Panc1 (cell line): ENCODE measurements around the gene FAM204A. TPM values are rescaled to one million over a fixed set of nuclear protein-coding genes. Genes with fewer than 3 reads are reported as not detected.

Experiments used
- ATAC-seq: fragments of 200-7000 bp; cut with Tn5 transposase; 2 replicates; pipeline ENCODE4 v1.9.1; 2020; ENCODE audit warnings: mild to moderate bottlenecking, moderate library complexity
- BruUV-seq: library from RNA; stranded (reverse); fragments of 400-500 nt; replicated peaks from 2 replicates; lab custom pipeline; 2021; lab: Mats Ljungman, UMichigan
- CTCF ChIA-PET: fragments of 300-600 bp; sonication (Branson Sonifier 250); formaldehyde crosslinking; loops from one replicate; lab custom pipeline; 2022; ENCODE audit warnings: antibody characterized with exemption; lab: Charles Lee
- POLR2A ChIA-PET: fragments of 300-600 bp; sonication (Branson Sonifier 250); formaldehyde crosslinking; loops from one replicate; lab custom pipeline; 2022; ENCODE audit warnings: antibody characterized with exemption; lab: Charles Lee
- DNase-seq: peaks from one replicate; pipeline ENCODE4 v3.0.0-alpha.2; 2010; ENCODE audit warnings: low read depth, low spot score
- H3K27ac ChIP-seq: 2 replicates; pipeline ENCODE4 v1.5.1; 2011; ENCODE audit warnings: mild to moderate bottlenecking, low read length, inconsistent platforms
- H3K27me3 ChIP-seq: fragments of 200-500 bp; sonication (Bioruptor generic); 2 replicates; pipeline ENCODE4 v1.6.0; 2014; ENCODE audit warnings: low read length, inconsistent platforms; ENCODE audit not compliant: control insufficient read depth, insufficient read depth
- H3K36me3 ChIP-seq: fragments of 200-500 bp; sonication (Bioruptor generic); 2 replicates; pipeline ENCODE4 v1.5.1; 2014; ENCODE audit warnings: inconsistent platforms, mild to moderate bottlenecking, low read length, moderate library complexity; ENCODE audit not compliant: control insufficient read depth, insufficient read depth
- H3K4me1 ChIP-seq: 2 replicates; pipeline ENCODE4 v1.5.1; 2011; ENCODE audit warnings: inconsistent platforms, mild to moderate bottlenecking, low read length, moderate library complexity; ENCODE audit not compliant: control insufficient read depth, insufficient read depth
- H3K4me3 ChIP-seq, 2 experiments: 2 replicates each; pipeline ENCODE4 v1.5.1; 2011 to 2012; ENCODE audit warnings: low read depth in 2 of 2, low read length in 2 of 2, mild to moderate bottlenecking in 2 of 2, inconsistent platforms in 1 of 2, moderate library complexity in 1 of 2
- H3K9me3 ChIP-seq: fragments of 200-500 bp; sonication (Bioruptor generic); 2 replicates; pipeline ENCODE4 v1.5.1; 2014; ENCODE audit warnings: low read depth, mild to moderate bottlenecking, inconsistent platforms, low read length, moderate library complexity; ENCODE audit not compliant: control insufficient read depth, insufficient read depth
- POLR2AphosphoS5 ChIP-seq: IDR thresholded peaks from 2 replicates; pipeline ENCODE4 v1.6.1; 2012; ENCODE audit warnings: mild to moderate bottlenecking, low read depth, low read length, moderate library complexity
- SIN3A ChIP-seq: IDR thresholded peaks from 2 replicates; pipeline ENCODE4 v1.6.1; 2012; ENCODE audit warnings: low read depth, mild to moderate bottlenecking, low read length, moderate library complexity, borderline replicate concordance; ENCODE audit not compliant: insufficient read depth
- TCF7L2 ChIP-seq: IDR thresholded peaks from 2 replicates; pipeline ENCODE4 v1.6.1; 2011; ENCODE audit warnings: mild to moderate bottlenecking, low read depth, low read length, inconsistent platforms
- in situ Hi-C: cut with HindIII; loops from 2 replicates; pipeline ENCODE4 v1.10.0; 2016; ENCODE audit warnings: low sequenced_read_pairs, low pct_unique_long_range_greater_than_20kb
- intact Hi-C: fragments of 100-400 bp; cut with micrococcal nuclease; formaldehyde crosslinking; loops from one replicate; pipeline ENCODE4 v1.10.0; 2022; ENCODE audit not compliant: unreplicated experiment
- total RNA-seq: library from RNA; stranded (reverse); gene quantifications from one replicate; pipeline ENCODE4 v1.2.1, GENCODE V29; 2021; ENCODE audit not compliant: unreplicated experiment
- TF ChIP-seq, protein P1 (sequence below): fragments of 450-650 bp; IDR thresholded peaks from 2 replicates; pipeline ENCODE4 v1.5.1; 2017; ENCODE audit warnings: mild to moderate bottlenecking
- TF ChIP-seq, protein P2 (sequence below), 2 experiments: IDR thresholded peaks; 2 replicates each; pipeline ENCODE4 v1.6.1; 2011 to 2012; ENCODE audit warnings: low read depth in 2 of 2, control low read depth in 1 of 2, low read length in 1 of 2, mild to moderate bottlenecking in 1 of 2, moderate library complexity in 1 of 2; ENCODE audit not compliant: insufficient read depth in 1 of 2

Gene FAM204A
- total RNA-seq, 1 experiment from 2014 or later = 69.1 TPM

DNA sequence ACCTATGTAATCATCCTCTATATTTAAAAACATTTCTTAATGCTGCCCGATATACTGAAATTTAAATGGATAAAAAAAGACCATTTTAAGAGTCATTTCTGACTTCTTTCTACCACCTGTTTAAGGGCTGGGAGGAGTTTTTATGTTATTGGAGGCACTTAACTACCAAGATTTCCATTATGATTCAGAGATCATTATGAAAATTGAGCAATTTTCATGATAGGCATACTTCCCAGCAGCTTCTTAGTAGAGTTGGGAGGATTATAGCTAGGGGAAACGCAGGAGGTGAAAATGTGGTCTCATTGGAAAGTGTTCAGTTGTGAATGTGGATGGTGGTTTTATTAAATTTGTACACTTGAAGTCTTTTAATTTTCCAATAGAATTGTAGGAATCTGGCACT lies 28.4 kb upstream of the FAM204A start:
- ATAC-seq (no peak), DNase-seq (no peak)
- BruUV-seq = no TSS peak
- ChIA-PET CTCF (no interaction called here), POLR2A (no interaction called here)
- in situ Hi-C loops (no loop called here), intact Hi-C loops (no loop called here)
- no peak for TF ChIP-seq SIN3A
- TF ChIP-seq TCF7L2 = no peak
- TF ChIP-seq, protein P1, sequence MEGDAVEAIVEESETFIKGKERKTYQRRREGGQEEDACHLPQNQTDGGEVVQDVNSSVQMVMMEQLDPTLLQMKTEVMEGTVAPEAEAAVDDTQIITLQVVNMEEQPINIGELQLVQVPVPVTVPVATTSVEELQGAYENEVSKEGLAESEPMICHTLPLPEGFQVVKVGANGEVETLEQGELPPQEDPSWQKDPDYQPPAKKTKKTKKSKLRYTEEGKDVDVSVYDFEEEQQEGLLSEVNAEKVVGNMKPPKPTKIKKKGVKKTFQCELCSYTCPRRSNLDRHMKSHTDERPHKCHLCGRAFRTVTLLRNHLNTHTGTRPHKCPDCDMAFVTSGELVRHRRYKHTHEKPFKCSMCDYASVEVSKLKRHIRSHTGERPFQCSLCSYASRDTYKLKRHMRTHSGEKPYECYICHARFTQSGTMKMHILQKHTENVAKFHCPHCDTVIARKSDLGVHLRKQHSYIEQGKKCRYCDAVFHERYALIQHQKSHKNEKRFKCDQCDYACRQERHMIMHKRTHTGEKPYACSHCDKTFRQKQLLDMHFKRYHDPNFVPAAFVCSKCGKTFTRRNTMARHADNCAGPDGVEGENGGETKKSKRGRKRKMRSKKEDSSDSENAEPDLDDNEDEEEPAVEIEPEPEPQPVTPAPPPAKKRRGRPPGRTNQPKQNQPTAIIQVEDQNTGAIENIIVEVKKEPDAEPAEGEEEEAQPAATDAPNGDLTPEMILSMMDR = no peak
- TF ChIP-seq, protein P2, sequence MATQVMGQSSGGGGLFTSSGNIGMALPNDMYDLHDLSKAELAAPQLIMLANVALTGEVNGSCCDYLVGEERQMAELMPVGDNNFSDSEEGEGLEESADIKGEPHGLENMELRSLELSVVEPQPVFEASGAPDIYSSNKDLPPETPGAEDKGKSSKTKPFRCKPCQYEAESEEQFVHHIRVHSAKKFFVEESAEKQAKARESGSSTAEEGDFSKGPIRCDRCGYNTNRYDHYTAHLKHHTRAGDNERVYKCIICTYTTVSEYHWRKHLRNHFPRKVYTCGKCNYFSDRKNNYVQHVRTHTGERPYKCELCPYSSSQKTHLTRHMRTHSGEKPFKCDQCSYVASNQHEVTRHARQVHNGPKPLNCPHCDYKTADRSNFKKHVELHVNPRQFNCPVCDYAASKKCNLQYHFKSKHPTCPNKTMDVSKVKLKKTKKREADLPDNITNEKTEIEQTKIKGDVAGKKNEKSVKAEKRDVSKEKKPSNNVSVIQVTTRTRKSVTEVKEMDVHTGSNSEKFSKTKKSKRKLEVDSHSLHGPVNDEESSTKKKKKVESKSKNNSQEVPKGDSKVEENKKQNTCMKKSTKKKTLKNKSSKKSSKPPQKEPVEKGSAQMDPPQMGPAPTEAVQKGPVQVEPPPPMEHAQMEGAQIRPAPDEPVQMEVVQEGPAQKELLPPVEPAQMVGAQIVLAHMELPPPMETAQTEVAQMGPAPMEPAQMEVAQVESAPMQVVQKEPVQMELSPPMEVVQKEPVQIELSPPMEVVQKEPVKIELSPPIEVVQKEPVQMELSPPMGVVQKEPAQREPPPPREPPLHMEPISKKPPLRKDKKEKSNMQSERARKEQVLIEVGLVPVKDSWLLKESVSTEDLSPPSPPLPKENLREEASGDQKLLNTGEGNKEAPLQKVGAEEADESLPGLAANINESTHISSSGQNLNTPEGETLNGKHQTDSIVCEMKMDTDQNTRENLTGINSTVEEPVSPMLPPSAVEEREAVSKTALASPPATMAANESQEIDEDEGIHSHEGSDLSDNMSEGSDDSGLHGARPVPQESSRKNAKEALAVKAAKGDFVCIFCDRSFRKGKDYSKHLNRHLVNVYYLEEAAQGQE (IDR thresholded peaks at IDR 0.05; ENCODE audit: insufficient read depth in 1 of 2, low read depth in 2 of 2, low read length in 1 of 2) = no peak
- TF ChIP-seq POLR2AphosphoS5 = no peak
- H3K9me3 ChIP-seq = no peaks in the 10 kb centered on the region
- H3K27me3 ChIP-seq = peaks cover 14% of the 10 kb centered on the region
- H3K4me1 ChIP-seq = no peaks in the 10 kb centered on the region
- H3K27ac ChIP-seq = no peak overlapping the region
- no peak overlapping the region for H3K4me3 ChIP-seq
- H3K36me3 ChIP-seq = no peaks in the 10 kb centered on the region

DNA sequence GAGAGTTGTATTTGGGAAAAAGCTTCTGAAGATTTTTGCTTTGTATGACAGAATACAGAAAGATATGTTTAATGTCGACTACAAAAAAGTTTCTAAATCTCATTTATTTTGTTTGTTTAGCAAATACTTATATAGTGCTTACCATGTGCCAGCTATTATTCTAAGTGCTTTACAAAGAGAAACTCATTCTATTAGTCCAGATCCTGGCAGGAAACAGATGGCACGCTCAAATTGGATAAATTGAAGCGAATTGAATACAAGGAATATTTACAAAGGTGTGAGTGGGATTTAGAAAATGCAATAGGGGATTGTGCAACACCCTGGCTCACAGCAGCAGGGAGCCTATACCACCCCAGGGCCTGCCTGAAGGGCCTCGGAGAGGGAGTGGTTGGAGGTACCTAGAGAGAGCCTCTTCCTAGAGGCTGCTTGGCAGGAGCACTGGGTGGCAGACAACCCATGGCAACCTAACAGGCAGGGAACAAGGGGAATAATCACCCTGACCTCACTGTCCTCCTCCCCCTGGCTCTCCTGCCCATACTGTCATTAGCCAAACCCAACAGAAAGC lies 27.6 kb upstream of the FAM204A start:
- POLR2A ChIA-PET = no interaction called here
- in situ Hi-C loops = no loop called here
- BruUV-seq = no TSS peak

DNA sequence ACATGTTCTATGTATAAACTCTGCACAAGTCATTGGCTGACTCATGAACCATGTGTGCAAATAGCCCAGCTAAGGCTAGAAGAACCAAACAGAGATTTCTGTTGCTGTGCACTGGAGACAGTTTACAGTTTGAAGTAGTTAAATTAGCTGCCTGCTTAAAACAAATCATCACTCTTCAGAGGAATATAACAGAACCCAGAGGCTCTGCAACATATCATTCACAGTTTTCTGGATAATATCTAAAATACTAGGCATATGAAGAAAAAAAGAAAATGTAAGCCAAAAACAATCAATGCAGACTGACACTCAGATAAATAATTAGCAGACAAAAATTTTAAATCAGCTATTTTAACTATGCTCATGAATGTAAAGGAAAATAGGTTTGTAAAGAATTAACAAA lies 23.6 kb upstream of the FAM204A start:
- Histone ChIP-seq H3K9me3 (no peaks in the 10 kb centered on the region), H3K4me3 (no peak overlapping the region), H3K36me3 (no peaks in the 10 kb centered on the region), H3K27ac (no peak overlapping the region), H3K4me1 (no peaks in the 10 kb centered on the region), H3K27me3 (peaks cover 5% of the 10 kb centered on the region; the same call in 1 of the 2 replicates)
- intact Hi-C loops = no loop called here
- DNase-seq (no peak), ATAC-seq (no peak)
- BruUV-seq = no TSS peak
- TF ChIP-seq, protein P1 = no peak
- TF ChIP-seq TCF7L2 (no peak), POLR2AphosphoS5 (no peak), SIN3A (no peak)
- TF ChIP-seq, protein P2 (IDR thresholded peaks at IDR 0.05; ENCODE audit: insufficient read depth in 1 of 2, low read depth in 2 of 2, low read length in 1 of 2) = no peak
- POLR2A ChIA-PET = no interaction called here
- in situ Hi-C loops = no loop called here
- CTCF ChIA-PET = no interaction called here

More for the DNA sequence above, 27.6 kb upstream of the FAM204A start:
- ATAC-seq = no peak
- CTCF ChIA-PET = no interaction called here
- Histone ChIP-seq H3K4me3 (no peak overlapping the region), H3K36me3 (no peaks in the 10 kb centered on the region), H3K9me3 (no peaks in the 10 kb centered on the region), H3K27me3 (peaks cover 14% of the 10 kb centered on the region), H3K27ac (no peak overlapping the region), H3K4me1 (no peaks in the 10 kb centered on the region)
- no peak for TF ChIP-seq POLR2AphosphoS5
- DNase-seq = no peak
- intact Hi-C loops = no loop called here
